Glomerular visceral epithelial cell (primary cell): ENCODE data around the gene DTL.

ENCODE experiments used
- DNase-seq: peaks from one replicate; pipeline ENCODE4 v3.0.0-alpha.2; 2016; ENCODE audit errors: extremely low spot score

Gene DTL

GRCh38 chr1:212097360-212097759, 61.8 kb downstream of the DTL start:
- no peak for DNase-seq

GRCh38 chr1:212098310-212098709, 62.8 kb downstream of the DTL start:
- DNase-seq = no peak

- DNase-seq = no peak
These were observed 63.2 kb downstream of the DTL start for GRCh38 chr1:212098771-212099170.

GRCh38 chr1:212101251-212101650, 65.7 kb downstream of the DTL start:
- DNase-seq = no peak

GRCh38 chr1:212101735-212102134, 66.2 kb downstream of the DTL start:
- DNase-seq = no peak

- no peak for DNase-seq
These were observed 69.2 kb downstream of the DTL start for GRCh38 chr1:212104586-212105325.

GRCh38 chr1:212106286-212106792, 70.8 kb downstream of the DTL start:
- DNase-seq = no peak

GRCh38 chr1:212107481-212107880, 71.9 kb downstream of the DTL start:
- no peak for DNase-seq

GRCh38 chr1:212108187-212108586, 72.6 kb downstream of the DTL start:
- DNase-seq = no peak

GRCh38 chr1:212108981-212109380, 73.4 kb downstream of the DTL start:
- DNase-seq = no peak

- DNase-seq = no peak
These were observed 74.2 kb downstream of the DTL start for GRCh38 chr1:212109728-212110127.

- DNase-seq = no peak
These were observed 75.1 kb downstream of the DTL start for GRCh38 chr1:212110617-212111016.

- no peak for DNase-seq
These were observed 76.0 kb downstream of the DTL start for GRCh38 chr1:212111536-212111935.

- DNase-seq = no peak
These were observed 78.2 kb downstream of the DTL start for GRCh38 chr1:212113706-212114105.

GRCh38 chr1:212118167-212118871, 82.8 kb downstream of the DTL start:
- peak; percentile 68 for DNase-seq

GRCh38 chr1:212118872-212119260, 83.3 kb downstream of the DTL start:
- no peak for DNase-seq

GRCh38 chr1:212119397-212119837, 83.9 kb downstream of the DTL start:
- no peak for DNase-seq

- no peak for DNase-seq
These were observed 84.3 kb downstream of the DTL start for GRCh38 chr1:212119863-212120262.

GRCh38 chr1:212121779-212122178, 86.2 kb downstream of the DTL start:
- DNase-seq = no peak

GRCh38 chr1:212124690-212125582, 89.4 kb downstream of the DTL start:
- no peak for DNase-seq

- no peak for DNase-seq
These were observed 90.1 kb downstream of the DTL start for GRCh38 chr1:212125654-212126053.

- DNase-seq = no peak
These were observed 91.7 kb downstream of the DTL start for GRCh38 chr1:212127221-212127620.
